HG03196 (cell line): Measurements from ENCODE around the gene LIG1.
"Not testable (repeated sequence)": the region's sequence is repeated elsewhere in the genome, so short reads cannot be mapped to it uniquely, and the experiment has no call there.

Source experiments
- ATAC-seq: cut with Tn5 transposase; IDR thresholded peaks from one replicate; pipeline ENCODE4 v1.9.1; 2021; ENCODE audit not compliant: unreplicated experiment

The LIG1 gene

DNA sequence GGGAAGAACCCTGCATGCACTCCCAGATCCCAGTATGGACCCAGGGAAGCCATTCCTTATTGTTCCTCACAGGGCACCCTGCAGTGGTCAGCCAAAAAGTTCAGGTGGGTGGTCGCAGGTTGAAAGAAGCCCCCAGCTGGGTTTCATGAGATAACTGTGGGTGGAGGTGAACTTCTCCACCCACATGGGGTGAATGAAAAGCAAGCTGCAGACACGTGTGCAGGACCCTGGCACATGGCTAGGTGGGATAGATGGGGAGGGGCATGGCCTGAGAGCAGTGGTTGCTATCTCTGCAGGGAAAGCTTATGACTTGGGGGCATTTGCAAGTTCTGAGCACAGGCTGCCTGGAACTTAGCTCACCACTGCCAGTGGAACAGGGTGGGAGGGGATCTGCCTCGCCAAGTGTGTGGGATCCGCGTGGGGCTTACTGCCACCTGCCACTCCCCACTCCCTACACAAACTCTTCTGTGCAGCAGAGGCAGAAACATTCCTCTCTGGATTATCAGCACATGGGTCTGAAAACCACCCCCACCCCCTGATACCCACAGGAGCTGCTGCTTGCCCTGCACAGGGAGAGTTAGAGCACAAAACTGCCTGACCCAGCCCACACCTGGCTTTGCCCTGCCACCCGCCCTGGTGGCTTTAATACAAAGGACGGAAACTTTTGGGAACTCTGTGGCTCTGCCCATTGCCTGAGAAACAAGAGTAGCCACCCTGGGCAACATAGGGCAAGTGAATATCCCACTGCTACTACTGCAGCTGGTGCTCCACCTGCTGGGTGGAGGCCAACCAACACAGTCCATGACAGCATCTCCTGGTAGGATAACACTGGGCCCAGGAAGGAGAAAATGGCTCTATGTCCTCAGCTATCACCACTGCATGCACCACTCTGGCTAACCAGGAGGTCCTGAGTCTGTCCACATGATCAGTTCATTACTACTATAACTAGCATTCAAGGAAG lies 84.0 kb downstream of the LIG1 start:
- no peak for ATAC-seq

DNA sequence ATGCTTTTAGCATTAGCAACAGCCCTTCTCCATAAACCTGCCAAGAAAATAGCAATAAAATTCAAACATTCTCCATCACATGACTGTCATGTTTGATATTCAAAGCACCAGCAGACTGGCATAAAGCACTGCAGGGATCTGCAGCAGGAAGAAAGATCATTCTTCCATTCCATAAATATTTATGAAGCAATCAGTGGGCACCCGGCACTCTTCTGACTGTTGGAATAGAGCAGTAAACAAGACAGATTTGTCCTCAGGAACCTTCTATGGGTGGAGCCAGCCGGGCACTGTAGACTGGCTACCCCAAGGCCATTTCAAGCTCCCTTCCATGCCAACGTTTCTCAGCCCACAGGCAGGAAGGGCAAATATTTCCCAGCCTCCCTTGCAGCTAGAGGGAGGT lies 85.1 kb downstream of the LIG1 start:
- ATAC-seq = no peak

DNA sequence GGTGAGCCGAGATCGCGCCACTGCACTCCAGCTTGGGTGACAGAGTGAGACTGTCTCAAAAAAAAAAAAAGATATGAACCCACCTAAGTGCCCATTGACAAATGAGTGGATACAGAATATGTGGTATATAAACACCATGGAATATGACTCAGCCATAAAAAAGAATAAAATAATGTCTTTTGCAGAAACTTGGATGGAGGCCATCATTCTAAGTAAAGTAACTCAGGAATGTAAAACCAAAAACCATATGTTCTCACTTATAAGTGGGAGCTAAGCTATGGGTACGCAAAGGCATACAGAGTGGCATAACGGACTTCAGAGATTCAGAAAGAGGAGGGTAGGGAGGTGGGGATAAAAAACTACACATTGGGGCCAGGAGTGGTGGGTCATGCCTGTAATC lies 89.0 kb downstream of the LIG1 start:
- ATAC-seq = no peak

DNA sequence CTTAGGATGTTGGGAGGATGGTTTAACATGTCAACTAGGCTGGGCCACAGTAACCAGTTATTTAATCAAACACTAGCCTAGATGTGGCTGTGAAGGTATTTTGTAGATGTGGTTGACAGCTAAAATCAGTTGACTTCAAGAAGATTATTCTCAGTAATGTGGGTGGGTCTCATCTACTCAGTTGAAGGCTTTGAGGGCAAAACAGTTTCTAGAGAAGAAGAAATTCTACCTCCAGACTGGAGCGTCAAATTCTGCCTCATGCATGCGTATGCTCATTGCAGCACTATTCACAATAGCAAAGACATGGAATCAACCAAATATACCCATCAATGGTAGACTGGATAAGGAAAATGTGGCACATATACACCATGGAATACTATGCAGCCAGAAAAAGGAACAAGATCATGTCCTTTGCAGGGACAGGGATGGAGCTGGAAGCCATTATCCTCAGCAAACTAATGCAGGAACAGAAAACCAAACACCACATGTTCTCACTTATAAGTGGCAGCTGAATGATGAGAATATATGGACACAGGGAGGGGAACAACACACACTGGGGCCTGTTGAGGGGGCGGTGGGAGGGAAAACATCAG lies 99.9 kb downstream of the LIG1 start:
- ATAC-seq = not testable (repeated sequence)

DNA sequence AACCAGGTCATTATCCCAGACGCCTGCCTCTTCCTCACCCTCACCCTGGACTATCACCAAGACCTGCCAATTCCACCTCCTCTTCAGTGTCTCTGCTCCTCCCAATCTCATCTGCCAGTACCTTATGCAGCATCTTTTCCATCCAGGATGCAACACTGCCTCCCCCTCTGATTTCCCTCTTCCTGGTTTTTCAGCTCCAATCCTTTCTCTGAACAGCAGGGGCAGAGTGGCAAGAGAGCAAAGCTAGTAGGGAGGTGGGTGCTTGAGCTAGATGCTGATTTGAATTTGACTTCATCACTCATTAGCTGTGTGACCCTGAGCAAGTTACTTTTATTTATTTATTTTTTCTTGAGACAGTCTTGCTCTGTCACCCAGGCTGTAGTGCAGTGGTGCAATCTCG lies 100.7 kb downstream of the LIG1 start:
- no peak for ATAC-seq
